ENCODE results near the gene SPATA22.
"Not testable (repeated sequence)": the region's sequence is repeated elsewhere in the genome, so short reads cannot be mapped to it uniquely, and the experiment has no call there.

The SPATA22 gene, protein sequence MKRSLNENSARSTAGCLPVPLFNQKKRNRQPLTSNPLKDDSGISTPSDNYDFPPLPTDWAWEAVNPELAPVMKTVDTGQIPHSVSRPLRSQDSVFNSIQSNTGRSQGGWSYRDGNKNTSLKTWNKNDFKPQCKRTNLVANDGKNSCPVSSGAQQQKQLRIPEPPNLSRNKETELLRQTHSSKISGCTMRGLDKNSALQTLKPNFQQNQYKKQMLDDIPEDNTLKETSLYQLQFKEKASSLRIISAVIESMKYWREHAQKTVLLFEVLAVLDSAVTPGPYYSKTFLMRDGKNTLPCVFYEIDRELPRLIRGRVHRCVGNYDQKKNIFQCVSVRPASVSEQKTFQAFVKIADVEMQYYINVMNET

DNA sequence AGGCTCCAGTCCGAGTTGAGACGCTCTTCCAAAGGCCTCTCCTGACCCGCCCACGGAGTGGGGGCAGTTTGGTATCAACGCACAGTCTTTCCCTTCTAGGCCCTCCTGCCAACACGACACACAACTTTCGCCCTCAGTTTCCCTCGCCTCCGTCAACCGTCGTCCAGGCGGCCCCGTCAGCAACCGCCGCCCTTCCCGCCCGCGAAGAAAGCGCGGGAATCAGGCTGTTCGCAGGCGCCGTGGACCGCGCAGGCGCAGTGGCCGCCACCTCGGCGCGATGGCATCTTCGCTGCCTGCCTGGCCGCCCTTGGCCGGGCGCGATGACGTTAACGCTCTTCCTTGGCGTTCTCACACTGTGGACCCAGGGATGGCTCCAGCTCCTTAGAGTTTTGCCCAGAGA lies at the start of gene SPATA22:
Gene SPATA22 (minus strand): TSS at position 221 of the 400 bp plus-strand sequence. CDS start 2,494 bp downstream, outside the sequence.
- Histone ChIP-seq H3K9me3 (ENCODE audit: control insufficient read depth, insufficient read depth, low read length) (no peaks in the 10 kb centered on the region), H3K79me2 (ENCODE audit: control insufficient read depth, low read length) (no peaks in the 10 kb centered on the region), H3K27ac (ENCODE audit: low read depth, low read length) (no peak within 1 kb of the TSS), H3K27me3 (ENCODE audit: control insufficient read depth, low read length) (peaks cover 14% of the 10 kb centered on the region), H3K4me3 (ENCODE audit: low read length) (no peak within 1 kb of the TSS), H3K9me2 (replicated peaks; ENCODE audit: control insufficient read depth, low read length) (no peaks in the 10 kb centered on the region), H3K4me1 (ENCODE audit: control insufficient read depth, low read length) (no peaks in the 10 kb centered on the region), H3K36me3 (ENCODE audit: control insufficient read depth, low read length) (no peaks in the 10 kb centered on the region), H3F3A (ENCODE audit: control insufficient read depth, insufficient read depth) (no peaks in the 10 kb centered on the region), H3K4me2 (ENCODE audit: low read length) (no peak within 1 kb of the TSS), H4K20me1 (ENCODE audit: control insufficient read depth, insufficient read depth, low read depth, low read length) (no peaks in the 10 kb centered on the region)
- no peak for TF ChIP-seq EZH2phosphoT487 (IDR thresholded peaks at IDR 0.05; ENCODE audit: borderline replicate concordance, low read length)
- TF ChIP-seq, protein P1, sequence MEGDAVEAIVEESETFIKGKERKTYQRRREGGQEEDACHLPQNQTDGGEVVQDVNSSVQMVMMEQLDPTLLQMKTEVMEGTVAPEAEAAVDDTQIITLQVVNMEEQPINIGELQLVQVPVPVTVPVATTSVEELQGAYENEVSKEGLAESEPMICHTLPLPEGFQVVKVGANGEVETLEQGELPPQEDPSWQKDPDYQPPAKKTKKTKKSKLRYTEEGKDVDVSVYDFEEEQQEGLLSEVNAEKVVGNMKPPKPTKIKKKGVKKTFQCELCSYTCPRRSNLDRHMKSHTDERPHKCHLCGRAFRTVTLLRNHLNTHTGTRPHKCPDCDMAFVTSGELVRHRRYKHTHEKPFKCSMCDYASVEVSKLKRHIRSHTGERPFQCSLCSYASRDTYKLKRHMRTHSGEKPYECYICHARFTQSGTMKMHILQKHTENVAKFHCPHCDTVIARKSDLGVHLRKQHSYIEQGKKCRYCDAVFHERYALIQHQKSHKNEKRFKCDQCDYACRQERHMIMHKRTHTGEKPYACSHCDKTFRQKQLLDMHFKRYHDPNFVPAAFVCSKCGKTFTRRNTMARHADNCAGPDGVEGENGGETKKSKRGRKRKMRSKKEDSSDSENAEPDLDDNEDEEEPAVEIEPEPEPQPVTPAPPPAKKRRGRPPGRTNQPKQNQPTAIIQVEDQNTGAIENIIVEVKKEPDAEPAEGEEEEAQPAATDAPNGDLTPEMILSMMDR (IDR thresholded peaks at IDR 0.05; ENCODE audit: low read depth, low read length, poor library complexity, severe bottlenecking): no peak

DNA sequence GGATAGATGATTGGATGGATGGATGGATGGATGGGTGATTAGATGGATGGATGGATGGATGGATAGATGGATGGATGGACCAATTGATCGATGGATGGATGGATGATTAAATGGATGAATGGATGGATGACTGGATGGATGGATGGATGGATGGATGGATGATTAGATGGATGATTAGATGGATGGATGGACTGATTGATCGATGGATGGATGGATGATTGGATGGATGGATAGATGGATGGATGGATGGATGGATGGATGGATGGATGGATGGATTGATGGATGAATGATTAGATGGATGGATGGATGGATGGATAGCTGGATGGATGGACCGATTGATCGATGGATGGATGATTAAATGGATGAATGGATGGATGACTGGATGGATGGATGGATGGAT lies 47.9 kb upstream of the SPATA22 start:
- not testable (repeated sequence) for H3K4me1 ChIP-seq (ENCODE audit: control insufficient read depth, low read length); H3K79me2 ChIP-seq (ENCODE audit: control insufficient read depth, low read length); H3K36me3 ChIP-seq (ENCODE audit: control insufficient read depth, low read length); H3K4me2 ChIP-seq (ENCODE audit: low read length); H3K27ac ChIP-seq (ENCODE audit: low read depth, low read length); H3K9me3 ChIP-seq (ENCODE audit: control insufficient read depth, insufficient read depth, low read length); H3K9me2 ChIP-seq (replicated peaks; ENCODE audit: control insufficient read depth, low read length); H3F3A ChIP-seq (ENCODE audit: control insufficient read depth, insufficient read depth); H3K4me3 ChIP-seq (ENCODE audit: low read length); H4K20me1 ChIP-seq (ENCODE audit: control insufficient read depth, insufficient read depth, low read depth, low read length); H3K27me3 ChIP-seq (ENCODE audit: control insufficient read depth, low read length)

DNA sequence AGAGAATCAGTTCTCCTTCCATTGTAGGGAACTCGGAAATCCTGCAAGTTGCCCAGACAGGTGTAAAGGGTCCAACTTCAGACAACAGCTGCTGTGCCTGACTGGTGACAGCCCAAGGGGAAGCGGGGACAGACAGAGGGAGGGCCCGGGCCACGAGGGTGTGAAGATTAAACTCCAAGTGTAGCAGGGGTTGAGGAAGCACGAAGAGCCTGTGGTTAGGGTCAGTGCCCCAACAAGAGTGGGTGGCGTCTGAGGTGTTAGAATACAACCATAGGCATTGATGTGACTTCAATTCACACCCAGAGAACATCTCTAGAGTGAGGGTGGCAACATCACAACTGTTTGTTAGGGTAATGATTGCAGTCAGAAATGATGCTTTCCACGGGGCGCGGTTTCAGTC lies 43.3 kb upstream of the SPATA22 start:
- Histone ChIP-seq H3K79me2 (ENCODE audit: control insufficient read depth, low read length) (no peaks in the 10 kb centered on the region), H3F3A (ENCODE audit: control insufficient read depth, insufficient read depth) (no peaks in the 10 kb centered on the region), H3K27ac (ENCODE audit: low read depth, low read length) (no peak overlapping the region), H3K36me3 (ENCODE audit: control insufficient read depth, low read length) (no peaks in the 10 kb centered on the region), H3K4me2 (ENCODE audit: low read length) (no peak overlapping the region), H3K9me2 (replicated peaks; ENCODE audit: control insufficient read depth, low read length) (no peaks in the 10 kb centered on the region), H3K27me3 (ENCODE audit: control insufficient read depth, low read length) (no peaks in the 10 kb centered on the region), H3K9me3 (ENCODE audit: control insufficient read depth, insufficient read depth, low read length) (no peaks in the 10 kb centered on the region), H3K4me3 (ENCODE audit: low read length) (no peak overlapping the region), H3K4me1 (ENCODE audit: control insufficient read depth, low read length) (no peaks in the 10 kb centered on the region), H4K20me1 (ENCODE audit: control insufficient read depth, insufficient read depth, low read depth, low read length) (no peaks in the 10 kb centered on the region)
- TF ChIP-seq, protein P1 (IDR thresholded peaks at IDR 0.05; ENCODE audit: low read depth, low read length, poor library complexity, severe bottlenecking): no peak
- no peak for TF ChIP-seq EZH2phosphoT487 (IDR thresholded peaks at IDR 0.05; ENCODE audit: borderline replicate concordance, low read length)

DNA sequence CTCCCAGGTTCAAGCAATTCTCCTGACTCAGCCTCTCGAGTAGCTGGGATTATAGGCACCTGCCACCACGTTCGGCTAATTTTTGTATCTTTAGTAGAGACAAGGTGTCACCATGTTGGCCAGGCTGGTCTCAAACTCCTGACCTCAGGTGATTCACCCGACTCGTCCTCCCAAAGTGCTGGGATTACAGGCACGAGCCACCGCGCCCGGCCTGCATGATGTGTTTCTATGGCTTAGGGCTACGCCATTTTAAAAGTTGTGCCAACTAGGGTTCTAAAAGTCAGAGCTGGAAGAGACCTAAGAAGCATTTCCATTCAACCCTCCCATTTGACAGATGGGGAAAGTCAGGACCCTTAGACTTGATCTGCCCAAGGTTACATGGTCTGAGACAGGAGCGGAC lies 42.5 kb upstream of the SPATA22 start:
- H3K4me2 ChIP-seq (ENCODE audit: low read length); H3K4me3 ChIP-seq (ENCODE audit: low read length); H3K9me2 ChIP-seq (replicated peaks; ENCODE audit: control insufficient read depth, low read length); H3K4me1 ChIP-seq (ENCODE audit: control insufficient read depth, low read length); H3F3A ChIP-seq (ENCODE audit: control insufficient read depth, insufficient read depth); H4K20me1 ChIP-seq (ENCODE audit: control insufficient read depth, insufficient read depth, low read depth, low read length); H3K79me2 ChIP-seq (ENCODE audit: control insufficient read depth, low read length); H3K36me3 ChIP-seq (ENCODE audit: control insufficient read depth, low read length); H3K27ac ChIP-seq (ENCODE audit: low read depth, low read length); H3K9me3 ChIP-seq (ENCODE audit: control insufficient read depth, insufficient read depth, low read length); H3K27me3 ChIP-seq (ENCODE audit: control insufficient read depth, low read length): not testable (repeated sequence)

Data from DOHH2 (cell line).